ENCODE results near the gene DEPDC4. TPM values are rescaled to one million over a fixed set of nuclear protein-coding genes. Genes with fewer than 3 reads are reported as not detected.
"Not testable (repeated sequence)": the region's sequence is repeated elsewhere in the genome, so short reads cannot be mapped to it uniquely, and the experiment has no call there.

Gene DEPDC4
- 0.26 TPM in 1 of 2 replicates, not detected in the other for total RNA-seq
- polyA plus RNA-seq (2012), result 0.73 TPM

DNA sequence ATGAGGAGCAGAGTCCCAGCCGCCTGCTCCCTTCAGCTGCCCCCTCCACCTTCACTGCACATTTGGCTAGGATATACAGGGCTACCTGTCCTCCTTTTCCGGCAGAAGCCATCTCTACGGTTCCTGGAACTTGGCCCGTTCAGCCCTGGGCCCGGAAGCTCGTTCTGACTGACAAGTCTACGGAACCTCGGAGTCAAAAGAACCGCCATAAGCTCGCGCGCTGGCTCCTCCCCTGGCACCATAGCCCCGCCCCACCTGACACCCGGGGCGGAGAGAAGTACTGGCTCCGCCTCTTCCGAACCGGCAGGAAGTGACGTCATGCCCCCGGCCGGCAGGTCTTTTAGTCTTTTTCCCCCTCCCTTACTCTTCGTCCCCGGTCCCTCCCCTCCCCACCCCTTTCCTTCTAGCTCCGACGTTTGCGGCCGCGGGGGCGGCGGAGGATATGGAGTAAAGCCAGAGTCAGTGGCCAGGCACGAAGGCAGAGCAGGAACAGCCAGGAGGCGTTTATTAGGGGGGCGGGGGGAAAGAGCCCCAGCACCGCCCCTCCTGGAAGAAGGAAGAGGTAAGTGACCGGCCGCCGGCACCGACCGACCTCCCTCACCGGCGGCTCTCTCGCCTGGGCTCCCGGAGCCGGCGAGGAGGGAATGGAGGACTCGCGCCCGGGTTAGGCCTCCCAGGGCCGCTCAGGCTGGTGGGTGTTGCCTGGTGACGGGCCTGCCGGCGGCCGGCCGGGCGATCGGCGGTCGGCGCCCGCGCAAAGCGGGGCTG is at the start of gene DEPDC4, which contains the start of gene SCYL2:
TSS of gene DEPDC4 (minus strand) at position 245 of the 768 bp plus-strand sequence. CDS start at position 242, 3 bp downstream.
TSS of gene SCYL2 (plus strand) at position 343 of the 768 bp plus-strand sequence. CDS start 15,794 bp downstream, outside the sequence.
- peak; percentile 96 for DNase-seq (ENCODE audit: low read depth)

DNA sequence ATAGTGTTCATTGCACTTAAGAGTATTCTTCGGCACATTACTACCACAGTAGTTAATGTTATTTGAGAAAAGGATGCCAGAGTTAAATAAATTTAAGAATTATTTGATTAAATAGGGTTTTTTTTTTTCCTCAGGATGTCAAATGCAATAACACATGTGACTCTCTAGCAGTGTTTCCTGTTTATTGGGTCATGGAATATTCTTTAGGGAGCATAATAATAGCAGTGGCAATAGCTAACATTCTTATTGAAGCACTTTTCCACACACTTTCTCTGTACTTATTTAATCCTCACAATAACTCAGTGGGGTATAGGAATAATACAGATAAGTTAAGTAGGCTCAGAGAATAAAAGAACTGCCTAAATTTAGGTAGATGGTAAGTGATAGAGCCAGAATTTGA is 44.4 kb upstream of the DEPDC4 start:
- no peak for DNase-seq (ENCODE audit: low read depth)

DNA sequence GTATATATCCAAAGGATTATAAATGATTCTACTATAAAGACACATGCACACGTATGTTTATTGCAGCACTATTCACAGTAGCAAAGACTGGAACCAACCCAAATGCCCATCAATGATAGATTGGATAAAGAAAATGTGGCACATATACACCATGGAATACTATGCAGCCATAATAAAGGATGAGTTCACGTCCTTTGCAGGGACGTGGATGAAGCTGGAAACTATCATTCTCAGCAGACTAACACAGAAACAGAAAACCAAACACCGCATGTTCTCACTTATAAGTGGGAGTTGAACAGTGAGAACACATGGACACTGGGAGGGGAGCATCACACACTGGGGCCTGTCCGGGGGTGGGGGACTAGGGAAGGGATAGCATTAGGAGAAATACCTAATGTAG is 41.3 kb upstream of the DEPDC4 start:
- not testable (repeated sequence) for DNase-seq (ENCODE audit: low read depth)

DNA sequence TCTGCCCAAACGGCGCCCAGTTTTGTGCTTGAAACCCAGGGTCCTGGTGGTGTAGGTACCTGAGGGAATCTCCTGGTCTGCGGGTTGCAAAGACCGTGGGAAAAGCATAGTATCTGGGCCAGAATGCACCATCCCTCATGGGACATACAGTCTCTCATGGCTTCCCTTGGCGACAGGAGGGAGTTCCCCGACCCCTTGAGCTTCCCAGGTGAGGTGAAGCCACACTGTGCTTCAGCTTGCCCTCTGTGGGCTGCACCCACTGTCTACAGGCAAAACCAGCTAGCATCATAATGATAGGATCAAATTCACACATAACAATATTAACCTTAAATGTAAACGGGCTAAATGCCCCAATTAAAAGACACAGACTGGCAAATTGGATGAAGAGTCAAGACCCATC is 37.5 kb upstream of the DEPDC4 start:
- not testable (repeated sequence) for DNase-seq (ENCODE audit: low read depth)

DNA sequence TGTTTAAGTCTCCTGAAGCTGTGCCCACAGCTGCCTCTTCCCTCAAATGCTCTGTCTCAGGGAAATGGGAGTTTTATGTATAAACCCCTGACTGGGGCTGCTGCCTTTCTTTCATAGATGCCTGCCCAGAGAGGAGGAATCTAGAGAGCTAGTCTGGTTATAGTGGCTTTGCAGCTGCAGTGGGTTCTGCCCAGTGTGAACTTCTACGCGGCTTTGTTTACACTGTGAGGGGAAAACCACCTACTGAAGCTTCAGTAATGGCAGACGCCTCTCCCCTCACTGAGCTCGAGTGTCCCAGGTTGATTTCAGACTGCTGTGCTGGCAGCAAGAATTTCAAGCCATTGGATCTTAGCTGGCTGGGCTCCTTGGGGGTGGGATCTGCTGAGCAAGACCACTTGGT is 37.0 kb upstream of the DEPDC4 start:
- no peak for DNase-seq (ENCODE audit: low read depth)

DNA sequence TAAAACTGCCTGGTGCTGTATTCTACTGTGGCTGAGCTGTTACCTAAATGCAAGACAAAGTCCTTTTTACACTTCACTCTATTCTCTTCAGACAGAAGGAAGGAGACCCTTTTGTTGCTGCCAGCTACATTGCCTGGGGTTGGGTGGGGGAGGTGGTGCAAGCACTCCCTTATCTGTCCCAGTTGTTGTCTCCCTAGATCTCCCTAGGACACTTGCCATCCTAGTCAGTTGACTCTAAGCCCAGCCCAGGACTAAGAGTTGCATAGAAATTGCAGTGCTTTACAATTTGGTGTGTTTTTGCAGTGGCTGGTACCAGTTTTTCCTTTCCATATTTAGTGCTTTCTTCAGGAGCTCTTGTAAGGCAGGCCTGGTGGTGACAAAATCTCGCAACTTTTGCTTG is 35.2 kb upstream of the DEPDC4 start:
- no peak for DNase-seq (ENCODE audit: low read depth)

DNA sequence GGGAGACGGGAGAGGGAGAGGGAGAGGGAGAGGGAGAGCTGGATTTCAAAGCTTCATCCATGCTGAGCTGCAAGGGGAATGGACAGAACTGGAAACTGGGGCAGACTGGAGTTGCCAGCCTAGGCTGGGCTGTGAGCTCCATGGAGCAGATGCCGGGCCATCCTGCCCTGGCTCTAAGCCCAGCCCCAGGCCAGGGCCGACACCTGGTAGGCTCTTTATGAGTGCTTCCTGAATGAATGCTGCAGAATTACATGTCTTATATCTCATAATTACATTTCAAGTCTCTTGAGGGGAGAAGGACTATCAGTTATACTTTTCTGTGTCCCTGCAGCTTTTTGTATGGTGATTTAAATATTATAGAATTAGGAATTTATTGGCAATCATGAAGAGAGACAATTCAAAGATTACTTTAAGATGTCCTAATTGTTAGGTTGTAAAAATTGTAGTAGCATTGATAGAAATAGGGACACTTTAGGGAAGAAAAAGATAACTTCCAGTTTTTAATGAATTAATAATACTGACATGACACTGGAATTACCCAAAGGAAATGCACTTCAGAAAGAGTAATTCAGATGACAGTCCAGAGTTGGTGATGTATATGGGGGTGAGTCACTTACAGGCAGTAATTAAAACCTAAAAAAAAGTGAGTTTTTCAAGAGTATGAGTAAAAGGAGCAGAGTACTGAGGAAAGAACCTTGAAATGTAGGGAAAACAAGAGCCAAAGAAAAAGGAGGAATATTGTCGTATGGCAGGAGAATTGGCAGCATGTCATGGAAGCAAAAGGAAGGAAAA is 29.1 kb upstream of the DEPDC4 start:
- no peak for DNase-seq (ENCODE audit: low read depth)

DNA sequence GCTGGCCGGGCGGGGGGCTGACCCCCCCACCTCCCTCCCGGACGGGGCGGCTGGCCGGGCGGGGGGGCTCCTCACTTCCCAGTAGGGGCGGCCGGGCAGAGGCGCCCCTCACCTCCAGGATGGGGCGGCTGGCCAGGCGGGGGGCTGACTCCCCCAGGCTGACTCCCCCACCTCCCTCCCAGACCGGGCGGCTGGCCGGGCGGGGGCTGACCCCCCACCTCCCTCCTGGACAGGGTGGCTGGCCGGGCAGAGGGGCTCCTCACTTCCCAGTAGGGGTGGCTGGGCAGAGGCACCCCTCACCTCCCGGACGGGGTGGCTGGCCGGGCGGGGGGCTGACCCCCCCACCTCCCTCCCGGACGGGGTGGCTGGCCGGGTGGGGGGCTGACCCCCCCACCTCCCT is 27.5 kb upstream of the DEPDC4 start:
- DNase-seq (ENCODE audit: low read depth), result not testable (repeated sequence)

DNA sequence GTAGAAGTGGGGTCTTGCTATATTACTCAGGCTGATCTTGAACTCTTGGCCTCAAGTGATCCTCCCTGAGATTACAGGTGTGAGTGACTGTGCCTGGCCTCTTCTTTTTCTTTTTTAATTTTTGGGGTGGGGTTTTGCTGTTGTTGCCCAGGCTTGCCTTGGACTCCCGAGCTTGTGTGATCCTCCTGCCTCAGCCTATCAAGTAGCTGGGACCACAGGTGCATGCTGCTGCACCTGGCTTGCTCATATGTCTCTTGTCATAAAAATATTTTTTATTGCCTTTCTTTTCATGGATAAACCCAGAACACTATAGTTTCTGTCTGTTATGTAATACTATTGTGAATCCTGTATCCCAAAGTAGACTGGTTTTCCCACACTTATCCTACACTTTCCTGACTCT is 26.1 kb upstream of the DEPDC4 start:
- no peak for DNase-seq (ENCODE audit: low read depth)

DNA sequence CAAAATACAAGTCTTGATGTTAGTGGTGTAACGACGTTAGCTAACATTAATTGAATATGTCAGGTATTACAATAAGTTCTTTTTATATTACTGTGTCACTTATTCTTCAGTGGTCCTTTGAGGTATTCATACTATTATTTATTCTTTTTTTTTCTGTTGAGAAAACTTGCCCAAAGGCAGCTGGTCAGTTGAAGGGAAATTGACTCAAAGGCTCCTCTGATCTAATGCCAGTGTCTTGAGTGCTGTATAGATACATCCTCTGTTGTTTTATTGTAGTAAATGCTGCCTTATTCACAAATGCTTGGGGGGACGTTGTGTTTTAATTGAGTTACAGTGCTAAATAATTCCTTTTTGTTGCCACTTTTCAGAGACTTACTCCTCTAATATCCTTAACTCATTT is 23.1 kb upstream of the DEPDC4 start:
- DNase-seq (ENCODE audit: low read depth), result no peak

DNA sequence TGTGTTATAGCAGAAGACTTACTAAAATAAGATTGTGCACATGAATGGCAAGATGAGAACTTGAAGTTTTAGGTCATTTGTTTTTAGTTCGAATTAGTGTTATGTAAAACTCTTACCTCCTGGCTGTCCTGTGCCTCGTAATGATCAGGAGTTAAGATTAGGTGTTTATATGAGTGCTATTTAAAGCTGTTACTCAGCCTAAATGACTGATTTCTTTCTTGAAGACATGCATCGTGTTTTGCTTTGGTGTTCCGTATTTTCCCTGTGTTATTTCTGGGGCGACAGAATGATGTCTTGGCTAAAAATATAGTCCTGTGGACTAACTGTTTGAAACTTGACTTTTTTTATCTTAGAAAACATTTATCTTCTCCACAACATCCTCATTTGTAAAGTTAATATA is 22.2 kb upstream of the DEPDC4 start:
- DNase-seq (ENCODE audit: low read depth), result no peak

DNA sequence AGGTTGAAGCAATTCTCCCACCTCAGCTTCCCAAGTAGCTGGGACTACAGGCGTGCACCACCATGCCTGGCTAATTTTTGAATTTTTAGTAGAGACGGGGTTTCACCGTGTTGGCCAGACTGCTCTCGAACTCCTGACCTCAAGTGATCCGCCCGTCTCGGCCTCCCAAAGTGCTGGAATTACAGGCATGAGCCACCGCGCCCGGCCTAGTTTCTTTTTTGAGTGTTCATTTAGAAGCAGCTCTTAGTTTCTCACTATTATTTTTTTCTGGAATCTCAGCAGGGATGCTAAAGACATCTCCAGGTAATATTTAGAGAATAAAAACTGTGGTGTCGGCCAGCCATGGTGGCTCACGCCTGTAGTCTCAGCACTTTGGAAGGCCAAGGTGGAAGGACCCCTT is 17.7 kb upstream of the DEPDC4 start:
- DNase-seq (ENCODE audit: low read depth), result not testable (repeated sequence)

DNA sequence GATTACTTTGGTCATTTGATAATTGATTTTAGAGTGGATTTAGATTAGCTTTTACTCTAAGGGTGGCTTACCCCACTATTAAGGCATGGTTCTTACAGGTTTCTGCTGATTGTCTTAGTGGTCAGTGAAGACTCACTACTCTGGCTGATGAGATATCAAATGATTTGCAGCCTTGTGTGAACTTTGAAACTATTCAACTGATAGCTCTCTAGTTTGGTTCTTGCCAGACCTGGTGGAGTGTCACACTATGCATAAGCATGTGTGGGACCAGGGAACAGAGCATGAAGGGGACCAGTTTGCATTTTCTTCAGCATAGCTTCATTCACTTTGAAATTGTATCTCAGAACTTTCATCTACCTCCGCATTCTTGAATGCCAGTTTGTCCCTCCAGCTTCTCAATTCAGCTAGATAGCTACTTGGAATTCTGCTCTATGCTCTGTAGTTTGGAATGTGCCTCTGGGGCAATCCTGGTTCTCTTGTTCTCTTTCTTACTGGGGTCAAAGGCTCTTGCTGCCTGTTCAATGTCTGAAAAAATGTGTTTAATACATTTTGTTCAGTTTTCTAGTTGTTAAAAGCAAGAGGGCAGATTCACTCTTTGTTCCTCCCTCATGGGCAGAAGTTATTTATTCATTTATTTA is 12.8 kb upstream of the DEPDC4 start:
- DNase-seq (ENCODE audit: low read depth), result no peak

DNA sequence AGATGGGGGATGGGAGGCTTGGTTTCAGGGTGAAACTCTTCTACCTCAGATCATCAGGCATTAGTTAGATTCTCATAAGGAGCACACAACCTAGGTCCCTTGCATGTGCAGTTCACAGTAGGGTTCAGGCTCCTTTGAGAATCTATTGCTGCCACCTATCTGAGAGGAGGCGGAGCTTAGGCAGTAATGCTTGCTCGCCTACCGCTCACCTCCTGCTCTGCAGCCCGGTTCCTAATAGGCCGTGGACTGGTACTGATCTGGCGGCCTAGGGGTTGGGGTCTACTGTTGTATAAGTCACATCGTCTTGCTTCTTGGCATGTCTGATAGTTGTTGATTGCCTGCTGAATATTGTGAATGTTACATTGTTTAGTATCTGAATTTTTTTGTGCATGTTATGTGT is 12.3 kb upstream of the DEPDC4 start:
- no peak for DNase-seq (ENCODE audit: low read depth)

DNA sequence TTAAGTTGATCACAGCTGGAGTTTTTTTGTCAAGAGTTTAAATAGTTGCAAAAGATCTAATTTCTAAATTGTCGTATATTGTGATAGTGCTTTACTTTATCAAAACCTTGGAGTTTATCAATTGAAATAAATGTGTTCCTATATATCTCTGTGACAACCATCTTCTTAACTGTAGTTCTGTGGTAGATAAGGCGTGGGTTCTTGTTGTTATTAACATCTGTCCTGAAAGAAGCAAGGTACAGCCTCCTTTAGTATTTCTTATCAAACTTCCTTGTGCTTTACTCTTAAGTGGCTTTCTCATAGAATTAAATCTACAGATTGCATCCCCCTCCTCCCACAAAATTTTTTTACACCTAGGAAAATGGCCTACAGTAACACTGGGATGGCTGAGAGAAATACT is 7.4 kb upstream of the DEPDC4 start:
- DNase-seq (ENCODE audit: low read depth), result no peak

DNA sequence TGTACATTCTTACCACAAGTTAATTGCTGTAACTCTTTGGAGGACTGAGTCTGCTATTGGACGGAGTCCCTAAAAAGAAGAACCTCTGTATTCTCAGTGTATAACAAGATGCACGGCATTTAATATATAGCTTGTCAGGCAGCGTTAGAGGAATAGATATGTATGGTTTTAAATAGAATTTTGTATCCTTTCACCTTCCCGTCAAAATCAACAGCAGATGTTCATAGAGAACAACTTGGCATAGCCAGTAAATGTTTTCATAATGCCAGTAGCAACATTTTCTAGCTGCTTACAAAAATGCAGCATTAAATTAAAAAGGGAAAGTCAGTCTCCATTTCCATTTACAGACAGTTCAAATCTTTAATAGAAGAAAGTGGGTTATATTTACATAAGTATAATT is 6.9 kb upstream of the DEPDC4 start:
- no peak for DNase-seq (ENCODE audit: low read depth)

DNA sequence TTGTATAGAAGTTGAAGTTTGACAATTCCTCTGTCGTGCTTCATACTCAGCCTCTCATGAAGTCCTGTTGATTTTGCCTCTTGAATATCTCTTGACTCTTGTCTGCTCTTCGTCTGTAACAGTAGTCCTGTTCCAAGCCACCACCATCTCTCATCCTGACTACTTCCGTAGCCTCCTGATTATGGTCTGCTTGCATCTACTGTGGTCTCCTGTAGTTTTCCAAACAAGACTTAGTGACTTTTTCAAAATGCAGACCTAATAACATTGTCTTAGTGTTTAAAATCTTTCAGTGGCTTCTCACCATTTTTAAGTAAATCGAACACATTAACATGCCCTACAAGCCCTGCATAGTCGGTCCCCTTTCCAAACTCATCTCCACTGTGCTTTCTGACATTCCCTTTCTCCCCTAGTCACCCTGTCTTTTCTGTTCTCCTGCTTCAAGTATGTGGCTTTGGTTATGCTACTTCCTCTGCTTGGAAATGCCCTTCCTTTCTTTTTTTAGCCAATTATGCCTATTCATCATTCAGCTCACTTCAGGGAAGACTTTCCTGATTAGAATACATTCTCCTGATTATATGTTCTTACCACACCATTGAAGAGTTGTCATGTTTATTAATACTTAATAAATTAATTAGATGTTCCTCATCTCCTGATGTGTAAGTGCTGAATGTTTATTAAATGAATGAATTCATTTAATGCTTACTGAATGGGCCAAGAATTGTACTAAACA is 2.1 kb upstream of the DEPDC4 start:
- peak; percentile 6 for DNase-seq (ENCODE audit: low read depth)

DNA sequence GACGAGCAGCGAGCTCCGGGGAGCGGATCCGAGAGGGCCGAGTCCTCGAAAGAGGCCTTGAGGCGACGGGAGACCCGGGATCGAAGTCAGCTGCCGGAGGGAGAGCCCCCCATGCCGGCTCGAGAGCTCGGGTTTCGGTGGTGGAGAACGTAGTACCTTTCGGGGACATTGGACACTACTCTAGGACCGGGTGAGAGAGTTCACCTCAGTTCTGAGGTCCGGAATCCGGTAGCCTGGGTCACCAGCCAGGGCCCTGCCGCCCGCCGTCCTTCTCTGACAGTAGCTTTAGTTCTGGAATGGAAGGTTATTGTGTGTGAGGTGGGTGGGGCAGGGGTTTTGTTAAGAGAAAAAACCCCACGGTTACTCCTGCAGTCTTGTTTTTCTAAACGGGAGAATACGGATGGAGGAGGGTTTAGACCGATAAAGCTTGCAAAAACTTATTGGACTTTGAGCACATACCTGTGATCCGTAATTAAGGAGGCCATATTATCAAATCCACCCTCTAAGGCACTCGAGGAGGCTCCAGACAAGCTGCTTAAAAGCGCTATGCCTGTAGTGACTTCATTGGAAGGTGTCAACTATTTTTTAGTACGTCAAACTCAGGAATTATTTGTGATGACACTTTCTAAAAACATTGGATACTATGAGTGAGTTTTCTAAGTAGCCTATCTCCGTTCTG is 863 bp upstream of the DEPDC4 start:
- DNase-seq (ENCODE audit: low read depth), result peak; percentile 14

DNA sequence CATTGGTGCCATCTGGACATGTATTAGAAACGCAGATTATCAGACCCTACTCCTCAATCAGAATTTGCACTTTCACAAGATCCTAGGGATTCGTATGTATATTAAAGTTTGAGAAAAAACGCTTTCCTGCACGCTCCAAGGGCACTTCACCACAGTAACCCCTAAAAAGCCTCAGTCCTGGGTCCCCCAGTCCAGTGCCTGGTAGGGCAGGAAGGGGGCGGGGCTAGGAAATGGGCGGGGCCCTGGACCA is 369 bp downstream of the DEPDC4 start:
- DNase-seq (ENCODE audit: low read depth), result no peak

DNA sequence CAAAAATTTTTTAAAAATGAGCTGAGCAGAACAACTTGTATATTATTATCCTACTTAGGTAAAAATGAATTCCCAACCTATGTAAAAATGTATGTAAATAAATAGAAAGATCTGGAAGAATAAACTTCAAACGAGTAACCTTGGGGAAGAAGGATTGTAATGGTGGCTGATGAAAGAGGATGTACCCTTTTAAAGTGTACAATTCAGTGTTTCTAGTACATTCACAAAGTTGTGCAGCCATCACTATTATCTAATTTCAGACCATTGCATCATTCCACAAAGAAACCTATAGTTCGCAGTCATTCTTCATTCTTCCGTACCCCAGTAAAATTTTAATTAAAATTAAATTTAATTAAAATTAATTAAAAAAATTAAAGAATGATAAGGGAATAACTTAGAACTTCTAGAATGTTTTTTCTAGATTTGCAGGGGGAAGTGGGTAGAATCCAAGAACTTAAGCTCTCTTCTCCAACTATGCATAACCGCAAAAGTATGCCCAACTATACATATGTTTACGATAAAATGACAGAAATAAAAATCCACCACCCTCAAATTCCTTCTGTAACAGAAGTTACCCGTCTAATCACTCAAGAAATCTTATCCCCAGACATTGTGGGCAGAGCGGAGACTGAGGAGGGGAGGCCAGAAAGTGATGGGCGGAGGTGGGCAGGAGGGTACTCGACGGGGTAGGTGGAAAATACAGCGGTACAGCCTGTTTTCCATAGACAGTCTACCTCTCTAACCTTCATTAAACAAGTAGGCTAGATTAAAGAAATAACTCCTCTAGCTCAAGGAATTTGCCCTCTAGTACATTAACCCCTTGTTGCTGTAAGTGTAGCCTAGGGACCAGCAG is 921 bp downstream of the DEPDC4 start:
- no peak for DNase-seq (ENCODE audit: low read depth)

All from myocyte (in vitro differentiated cells).